ENCODE measurements around the gene IER5L.

IER5L gene

GRCh38 chr9:129136446-129137035 is 41.5 kb downstream of the IER5L start:
- ChIA-PET CTCF (interaction anchor here (0.5 to 23.6 kb wide), 5 partner anchors 76 to 590 kb away, joined by 3 to 507 read pairs (median 4); partner anchors contain the start of genes C9orf50 and NTMT1), POLR2A (interaction anchor here (0.9 to 1.6 kb wide), 2 partner anchors 42 to 489 kb away, joined by 3 to 4 read pairs; partner anchors contain the start of genes IER5L and NTMT1)

GRCh38 chr9:129135476-129135875 is 42.6 kb downstream of the IER5L start:
- Histone ChIP-seq H3K4me3 (ENCODE audit: low read depth, low read length) (no peak overlapping the region), H3K9me3 (ENCODE audit: control insufficient read depth, insufficient read depth, low read depth, low read length) (no peaks in the 10 kb centered on the region), H3K36me3 (ENCODE audit: control insufficient read depth in 2 of 2, insufficient read depth in 1 of 2, low read length in 2 of 2) (peaks cover 0 to 73% of the 10 kb centered on the region in 2 experiments), H3K27ac (ENCODE audit: extremely low read depth, low read depth, low read length) (no peak overlapping the region), H3K4me1 (ENCODE audit: control insufficient read depth, insufficient read depth, low read length) (peaks cover 10% of the 10 kb centered on the region)
- TF ChIP-seq ZNF416 (tag by site-specific recombination; IDR thresholded peaks at IDR 0.05), result no peak
- no peak for TF ChIP-seq GLIS2 (tag by site-specific recombination; IDR thresholded peaks at IDR 0.05)
- no peak for TF ChIP-seq ZNF600 (tag by site-specific recombination; IDR thresholded peaks at IDR 0.05)
- TF ChIP-seq HIC1 (tag by site-specific recombination; IDR thresholded peaks at IDR 0.05), result no peak
- no peak for TF ChIP-seq ZNF670 (tag by site-specific recombination; IDR thresholded peaks at IDR 0.05; ENCODE audit: low read depth)
- no peak for TF ChIP-seq ZNF266 (tag by site-specific recombination; IDR thresholded peaks at IDR 0.05; ENCODE audit: low read depth)
- no peak for TF ChIP-seq ZBTB11 (tag by site-specific recombination; conservative IDR thresholded peaks at IDR 0.05; ENCODE audit: low read depth)
- TF ChIP-seq ZNF677 (tag by site-specific recombination; IDR thresholded peaks at IDR 0.05), result no peak
- no peak for TF ChIP-seq ZNF239 (tag by site-specific recombination; IDR thresholded peaks at IDR 0.05)
- TF ChIP-seq PBX3 (CRISPR knock-in tag; IDR thresholded peaks at IDR 0.05), result no peak
- no peak for TF ChIP-seq ZNF311 (tag by site-specific recombination; IDR thresholded peaks at IDR 0.05; ENCODE audit: borderline replicate concordance)
- no peak for TF ChIP-seq HOXD13 (CRISPR knock-in tag; IDR thresholded peaks at IDR 0.05; ENCODE audit: borderline replicate concordance)
- TF ChIP-seq ZNF184 (tag by site-specific recombination; IDR thresholded peaks at IDR 0.05), result no peak
- no peak for TF ChIP-seq ZNF394 (tag by site-specific recombination; IDR thresholded peaks at IDR 0.05; ENCODE audit: borderline replicate concordance)
- ChIA-PET POLR2A (interaction anchor here (0.8 kb wide), 1 partner anchor 490 kb away, joined by 3 read pairs; the partner anchor contains the start of gene NTMT1), CTCF (interaction anchor here (0.5 to 23.6 kb wide), 5 partner anchors 61 to 591 kb away, joined by 3 to 507 read pairs (median 3); partner anchors contain the start of genes C9orf50 and NTMT1)

More at GRCh38 chr9:129136446-129137035, 41.5 kb downstream of the IER5L start:
- TF ChIP-seq SP2 (tag by site-specific recombination; IDR thresholded peaks at IDR 0.05), result no peak
- TF ChIP-seq ZNF501 (tag by site-specific recombination; IDR thresholded peaks at IDR 0.05), result no peak
- Histone ChIP-seq H3K27ac (ENCODE audit: extremely low read depth, low read depth, low read length) (no peak overlapping the region), H3K36me3 (ENCODE audit: control insufficient read depth in 2 of 2, insufficient read depth in 1 of 2, low read length in 2 of 2) (peaks cover 0 to 62% of the 10 kb centered on the region in 2 experiments), H3K9me3 (ENCODE audit: control insufficient read depth, insufficient read depth, low read depth, low read length) (no peaks in the 10 kb centered on the region), H3K4me1 (ENCODE audit: control insufficient read depth, insufficient read depth, low read length) (peaks cover 13% of the 10 kb centered on the region), H3K4me3 (ENCODE audit: low read depth, low read length) (no peak overlapping the region)
